AG04450 (cell line): ENCODE data around the gene TMF1. TPM values are rescaled to one million over a fixed set of nuclear protein-coding genes. Genes with fewer than 3 reads are reported as not detected.

Experiments used
- CTCF ChIA-PET: fragments of 300-600, 350-600 bp; formaldehyde crosslinking; extraction: SDS; loops from one replicate; lab custom pipeline; 2022; ENCODE audit warnings: antibody characterized with exemption, inconsistent platforms; lab: Charles Lee
- POLR2A ChIA-PET: fragments of 350-600 bp; formaldehyde crosslinking; extraction: SDS; loops from one replicate; lab custom pipeline; 2021; ENCODE audit warnings: antibody characterized with exemption, inconsistent platforms; lab: Yijun Ruan, JAX
- DNase-seq: peaks from one replicate; pipeline ENCODE4 v3.0.0-alpha.2; 2011; ENCODE audit warnings: low read depth, low spot score
- H3K27ac ChIP-seq: one replicate; pipeline ENCODE4 v1.5.1; 2012; ENCODE audit warnings: low read depth, low read length, control low read depth
- H3K27me3 ChIP-seq: one replicate; pipeline ENCODE4 v1.6.0; 2012; ENCODE audit warnings: low read length; ENCODE audit not compliant: control insufficient read depth, insufficient read depth
- H3K4me3 ChIP-seq: 2 replicates; pipeline ENCODE4 v1.5.1; 2011; ENCODE audit warnings: mild to moderate bottlenecking, low read depth, low read length, control low read depth
- H3K9me3 ChIP-seq: 2 replicates; pipeline ENCODE4 v1.5.1; 2012; ENCODE audit warnings: low read length; ENCODE audit not compliant: control insufficient read depth, insufficient read depth
- CTCF ChIP-seq: IDR thresholded peaks from 2 replicates; pipeline ENCODE4 v1.5.1; 2011; ENCODE audit warnings: low read depth, low read length, control low read depth, inconsistent platforms
- polyA plus RNA-seq: library from polyadenylated mRNA; depleted of rRNA; stranded (reverse); fragments of >200 nt; gene quantifications from 2 replicates; pipeline ENCODE4 v1.2.3, GENCODE V29; 2011

Gene TMF1
- polyA plus RNA-seq, 1 experiment = 21.1 TPM

- H3K27me3 ChIP-seq = no peaks in the 10 kb centered on the region
- H3K9me3 ChIP-seq = no peaks in the 10 kb centered on the region
- no peak overlapping the region for H3K27ac ChIP-seq
- CTCF ChIA-PET = interaction anchor here (1.4 kb wide), 1 partner anchor 10 kb away, joined by 4 read pairs; no protein-coding TSS in a partner anchor
- DNase-seq = no peak
- TF ChIP-seq CTCF = no peak
- no peak overlapping the region for H3K4me3 ChIP-seq
- POLR2A ChIA-PET = interaction anchor here (0.7 to 1.2 kb wide), 3 partner anchors 10 to 14 kb away, joined by 3 to 8 read pairs (median 4); partner anchors contain the start of gene EOGT
These were observed 52.5 kb downstream of the TMF1 start for GRCh38 chr3:68999605-69000004.

- H3K9me3 ChIP-seq = no peaks in the 10 kb centered on the region
- no peak for DNase-seq
- CTCF ChIA-PET = no interaction called here
- no peaks in the 10 kb centered on the region for H3K27me3 ChIP-seq
- H3K27ac ChIP-seq = no peak overlapping the region
- POLR2A ChIA-PET = interaction anchor here (0.7 to 1.2 kb wide), 3 partner anchors 10 to 14 kb away, joined by 3 to 8 read pairs (median 4); partner anchors contain the start of gene EOGT
- TF ChIP-seq CTCF = no peak
- H3K4me3 ChIP-seq = no peak overlapping the region
These were observed 53.0 kb downstream of the TMF1 start for GRCh38 chr3:68999158-68999557.

- H3K4me3 ChIP-seq = no peak overlapping the region
- H3K27me3 ChIP-seq = no peaks in the 10 kb centered on the region
- no peaks in the 10 kb centered on the region for H3K9me3 ChIP-seq
- CTCF ChIA-PET = no interaction called here
- TF ChIP-seq CTCF = no peak
- no peak overlapping the region for H3K27ac ChIP-seq
- DNase-seq = no peak
- POLR2A ChIA-PET = no interaction called here
These were observed 54.2 kb downstream of the TMF1 start for GRCh38 chr3:68997887-68998286.

- Histone ChIP-seq H3K27me3 (no peaks in the 10 kb centered on the region), H3K27ac (no peak overlapping the region), H3K9me3 (no peaks in the 10 kb centered on the region), H3K4me3 (no peak overlapping the region)
- TF ChIP-seq CTCF = no peak
- ChIA-PET POLR2A (no interaction called here), CTCF (interaction anchor here (0.7 kb wide), 1 partner anchor 437 kb away, joined by 3 read pairs; no protein-coding TSS in a partner anchor)
- no peak for DNase-seq
These were observed 55.7 kb downstream of the TMF1 start for GRCh38 chr3:68996356-68996995.

- H3K27ac ChIP-seq = no peak overlapping the region
- TF ChIP-seq CTCF = no peak
- peak; percentile 51 for DNase-seq
- ChIA-PET CTCF (no interaction called here), POLR2A (no interaction called here)
- no peak overlapping the region for H3K4me3 ChIP-seq
- H3K9me3 ChIP-seq = no peaks in the 10 kb centered on the region
- H3K27me3 ChIP-seq = no peaks in the 10 kb centered on the region
These were observed 63.4 kb downstream of the TMF1 start for GRCh38 chr3:68988740-68989139.
